ENCODE data around the gene ADGRG1. TPM values are rescaled to one million over a fixed set of nuclear protein-coding genes. Genes with fewer than 3 reads are reported as not detected.

The ADGRG1 gene
- total RNA-seq, 4 donors from 2014 or later: 6.5 to 87.0 (median 7.8) TPM

GRCh38 chr16:57606147-57606846 is 22.1 kb upstream of the ADGRG1 start:
- H3K4me1 ChIP-seq: no peaks in the 10 kb centered on the region
- TF ChIP-seq POLR2A (IDR thresholded peaks at IDR 0.05): no peak
- TF ChIP-seq, protein P1, sequence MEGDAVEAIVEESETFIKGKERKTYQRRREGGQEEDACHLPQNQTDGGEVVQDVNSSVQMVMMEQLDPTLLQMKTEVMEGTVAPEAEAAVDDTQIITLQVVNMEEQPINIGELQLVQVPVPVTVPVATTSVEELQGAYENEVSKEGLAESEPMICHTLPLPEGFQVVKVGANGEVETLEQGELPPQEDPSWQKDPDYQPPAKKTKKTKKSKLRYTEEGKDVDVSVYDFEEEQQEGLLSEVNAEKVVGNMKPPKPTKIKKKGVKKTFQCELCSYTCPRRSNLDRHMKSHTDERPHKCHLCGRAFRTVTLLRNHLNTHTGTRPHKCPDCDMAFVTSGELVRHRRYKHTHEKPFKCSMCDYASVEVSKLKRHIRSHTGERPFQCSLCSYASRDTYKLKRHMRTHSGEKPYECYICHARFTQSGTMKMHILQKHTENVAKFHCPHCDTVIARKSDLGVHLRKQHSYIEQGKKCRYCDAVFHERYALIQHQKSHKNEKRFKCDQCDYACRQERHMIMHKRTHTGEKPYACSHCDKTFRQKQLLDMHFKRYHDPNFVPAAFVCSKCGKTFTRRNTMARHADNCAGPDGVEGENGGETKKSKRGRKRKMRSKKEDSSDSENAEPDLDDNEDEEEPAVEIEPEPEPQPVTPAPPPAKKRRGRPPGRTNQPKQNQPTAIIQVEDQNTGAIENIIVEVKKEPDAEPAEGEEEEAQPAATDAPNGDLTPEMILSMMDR (IDR thresholded peaks at IDR 0.05): no peak
- no peaks in the 10 kb centered on the region for H3K27me3 ChIP-seq
- no peak for DNase-seq
- H3K27ac ChIP-seq: no peak overlapping the region
- intact Hi-C loops (cut with DNase I; ENCODE audit: low total_unique reads): no loop called here
- no peak overlapping the region for H3K4me3 ChIP-seq
- no peaks in the 10 kb centered on the region for H3K36me3 ChIP-seq
- no peaks in the 10 kb centered on the region for H3K9me3 ChIP-seq

GRCh38 chr16:57606847-57607501 is 21.5 kb upstream of the ADGRG1 start:
- Histone ChIP-seq H3K27ac (no peak overlapping the region), H3K9me3 (no peaks in the 10 kb centered on the region), H3K36me3 (no peaks in the 10 kb centered on the region), H3K4me3 (no peak overlapping the region), H3K4me1 (no peaks in the 10 kb centered on the region), H3K27me3 (no peaks in the 10 kb centered on the region)
- intact Hi-C loops (cut with DNase I; ENCODE audit: low total_unique reads): no loop called here
- TF ChIP-seq POLR2A (IDR thresholded peaks at IDR 0.05): no peak
- TF ChIP-seq, protein P1 (IDR thresholded peaks at IDR 0.05): no peak
- no peak for DNase-seq

GRCh38 chr16:57607676-57608461 is 20.6 kb upstream of the ADGRG1 start:
- no peaks in the 10 kb centered on the region for H3K27me3 ChIP-seq
- no peaks in the 10 kb centered on the region for H3K9me3 ChIP-seq
- TF ChIP-seq, protein P1 (IDR thresholded peaks at IDR 0.05): no peak
- no peak for TF ChIP-seq POLR2A (IDR thresholded peaks at IDR 0.05)
- no peak overlapping the region for H3K4me3 ChIP-seq
- H3K4me1 ChIP-seq: no peaks in the 10 kb centered on the region
- DNase-seq: no peak
- no peaks in the 10 kb centered on the region for H3K36me3 ChIP-seq
- H3K27ac ChIP-seq: no peak overlapping the region
- intact Hi-C loops (cut with DNase I; ENCODE audit: low total_unique reads): no loop called here

GRCh38 chr16:57608462-57609113 is 19.8 kb upstream of the ADGRG1 start:
- H3K4me3 ChIP-seq: no peak overlapping the region
- intact Hi-C loops (cut with DNase I; ENCODE audit: low total_unique reads): no loop called here
- H3K27me3 ChIP-seq: no peaks in the 10 kb centered on the region
- no peaks in the 10 kb centered on the region for H3K4me1 ChIP-seq
- no peaks in the 10 kb centered on the region for H3K36me3 ChIP-seq
- no peaks in the 10 kb centered on the region for H3K9me3 ChIP-seq
- DNase-seq: no peak
- TF ChIP-seq, protein P1 (IDR thresholded peaks at IDR 0.05): no peak
- no peak for TF ChIP-seq POLR2A (IDR thresholded peaks at IDR 0.05)
- H3K27ac ChIP-seq: no peak overlapping the region

All from uterus (tissue), 4 donors.